ENCODE data around the gene TMEM143.

- no peak for TF ChIP-seq CTCF (conservative IDR thresholded peaks at IDR 0.05)
- TF ChIP-seq EZH2 (IDR thresholded peaks at IDR 0.05; ENCODE audit: low read depth): no peak
Observed at GRCh38 chr19:48397263-48398101, 33.7 kb upstream of the TMEM143 start.
